ENCODE data around the gene NUP93. TPM values are rescaled to one million over a fixed set of nuclear protein-coding genes. Genes with fewer than 3 reads are reported as not detected.

The NUP93 gene
- total RNA-seq, 1 donor: 60.9 TPM

- no peak for TF ChIP-seq CTCF (IDR thresholded peaks at IDR 0.05; ENCODE audit: insufficient read depth, low read depth, low read length)
- DNase-seq (ENCODE audit: low read depth): no peak
- no peak overlapping the region for H3K4me3 ChIP-seq (ENCODE audit: low read depth, low read length)
Observed at GRCh38 chr16:56763291-56763916, 33.5 kb downstream of the NUP93 start.

DNA sequence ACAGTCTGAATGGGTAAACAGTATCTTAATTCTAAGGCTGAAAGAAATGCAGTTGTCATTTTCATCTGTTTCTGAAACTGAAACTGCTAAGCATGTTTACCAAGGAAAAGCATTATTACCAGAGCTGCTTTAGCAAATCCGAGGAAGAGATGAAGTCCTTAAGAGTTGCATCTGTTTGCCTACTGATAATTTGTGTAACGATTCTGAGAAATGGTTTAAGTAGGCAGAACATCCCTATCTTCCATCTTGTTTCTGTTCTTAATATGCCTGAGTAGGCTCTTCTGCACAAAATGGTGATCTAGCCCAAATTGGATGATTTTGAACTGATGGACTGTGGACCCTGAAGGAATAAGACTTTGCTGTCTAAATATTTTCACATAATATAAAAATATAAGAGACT is 34.9 kb downstream of the NUP93 start:
- H3K4me3 ChIP-seq (ENCODE audit: low read depth, low read length): no peak overlapping the region
- DNase-seq (ENCODE audit: low read depth): no peak
- TF ChIP-seq CTCF (IDR thresholded peaks at IDR 0.05; ENCODE audit: insufficient read depth, low read depth, low read length): no peak

DNA sequence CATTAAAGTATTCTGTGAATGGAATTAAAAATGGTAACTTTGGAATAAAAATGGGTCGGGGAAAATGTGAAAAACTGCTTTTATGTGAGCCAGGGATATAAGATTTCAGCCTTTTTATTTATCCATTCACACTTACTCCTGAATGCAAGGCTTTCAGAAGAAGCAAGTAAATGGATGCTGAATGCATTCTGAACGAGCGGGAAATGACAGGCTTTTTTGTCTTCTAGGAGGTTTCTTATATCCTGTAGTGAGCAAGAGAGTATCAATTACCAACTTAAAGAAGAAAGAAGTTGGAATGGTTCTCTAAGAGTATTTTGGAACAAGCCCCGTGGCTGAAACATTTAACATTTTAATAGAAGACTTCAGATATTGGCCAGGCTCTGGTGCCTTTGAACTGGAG is 36.0 kb downstream of the NUP93 start:
- H3K4me3 ChIP-seq (ENCODE audit: low read depth, low read length): no peak overlapping the region
- DNase-seq (ENCODE audit: low read depth): no peak
- no peak for TF ChIP-seq CTCF (IDR thresholded peaks at IDR 0.05; ENCODE audit: insufficient read depth, low read depth, low read length)

- no peak for TF ChIP-seq CTCF (IDR thresholded peaks at IDR 0.05; ENCODE audit: insufficient read depth, low read depth, low read length)
- no peak for DNase-seq (ENCODE audit: low read depth)
- H3K4me3 ChIP-seq (ENCODE audit: low read depth, low read length): no peak overlapping the region
Observed at GRCh38 chr16:56767024-56767423, 37.1 kb downstream of the NUP93 start.

DNA sequence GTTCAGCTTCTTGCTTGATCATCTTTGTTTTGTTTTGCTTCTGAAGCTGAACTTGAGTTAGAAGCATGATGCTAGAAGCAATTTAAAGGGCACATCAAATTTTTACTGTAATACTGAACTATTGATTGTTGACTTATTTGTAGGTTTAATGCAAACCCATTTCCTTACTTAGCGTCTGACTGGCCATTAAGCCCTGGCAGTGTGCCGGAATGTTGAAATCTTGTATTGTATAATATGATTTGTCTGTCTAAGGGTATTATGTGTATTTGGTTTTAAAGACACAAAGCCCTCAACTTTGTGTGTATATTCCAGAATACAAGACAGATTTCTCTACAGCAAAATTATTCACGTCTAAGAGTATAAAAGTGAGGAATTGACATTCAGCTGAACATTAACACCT is 39.7 kb downstream of the NUP93 start:
- TF ChIP-seq CTCF (IDR thresholded peaks at IDR 0.05; ENCODE audit: insufficient read depth, low read depth, low read length): no peak
- no peak overlapping the region for H3K4me3 ChIP-seq (ENCODE audit: low read depth, low read length)
- DNase-seq (ENCODE audit: low read depth): peak; percentile 34

DNA sequence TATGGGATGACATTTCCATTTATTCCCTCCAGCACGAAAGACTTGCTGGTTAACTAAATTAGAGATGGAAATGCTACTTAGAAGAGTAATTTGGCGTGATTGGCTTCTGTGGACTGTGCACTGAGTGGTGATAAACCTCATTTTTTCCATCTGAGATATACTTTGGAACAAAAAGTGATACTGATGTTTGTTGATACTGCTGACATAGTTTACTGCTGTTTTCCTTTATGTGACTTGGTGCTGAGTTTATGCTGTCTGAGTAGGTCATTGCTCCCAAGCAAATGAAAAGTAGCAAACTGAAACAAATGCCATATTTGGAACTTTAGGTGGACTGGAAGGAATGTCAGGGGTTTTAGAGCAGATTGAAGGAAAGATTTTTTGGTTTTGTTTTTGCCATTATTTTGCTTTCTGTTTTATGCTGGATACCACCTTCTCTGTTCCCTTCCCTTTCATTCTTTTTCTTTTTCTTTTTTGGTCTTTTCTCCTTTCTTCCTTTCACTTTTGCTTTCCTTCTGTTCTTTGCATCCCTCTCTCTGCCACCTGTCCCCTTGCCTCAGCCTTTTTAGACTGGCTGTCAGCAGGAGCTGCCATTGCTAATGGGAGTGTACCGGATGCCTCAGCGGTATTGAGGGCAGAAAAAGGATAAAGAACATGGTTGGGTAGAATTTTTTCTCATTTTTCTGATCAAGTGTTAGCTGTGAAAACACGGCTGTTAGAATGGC is 41.8 kb downstream of the NUP93 start:
- DNase-seq (ENCODE audit: low read depth): peak; percentile 42
- H3K4me3 ChIP-seq (ENCODE audit: low read depth, low read length): peak overlapping the region; percentile 28
- TF ChIP-seq CTCF (IDR thresholded peaks at IDR 0.05; ENCODE audit: insufficient read depth, low read depth, low read length): no peak
